SU-DHL-6 (cell line): ENCODE results near the gene CCNF.
"Not testable (repeated sequence)": the region's sequence is repeated elsewhere in the genome, so short reads cannot be mapped to it uniquely, and the experiment has no call there.

ENCODE experiments used
- H2AFZ ChIP-seq: fragments of 200-600 bp; sonication (generic); 2 replicates; pipeline ENCODE4 v1.6.1; 2014; ENCODE audit warnings: low read depth, mild to moderate bottlenecking, moderate library complexity, mixed read lengths, antibody characterized with exemption, low read length; ENCODE audit not compliant: severe bottlenecking
- H3F3A ChIP-seq: fragments of 200-600 bp; shearing (Covaris generic); 2 replicates; pipeline ENCODE4 v1.6.0; 2016; ENCODE audit warnings: antibody characterized with exemption, mild to moderate bottlenecking; ENCODE audit not compliant: insufficient read depth
- H3K27ac ChIP-seq: fragments of 200-600 bp; sonication (generic); 2 replicates; pipeline ENCODE4 v1.5.1; 2016; ENCODE audit warnings: low read depth, mild to moderate bottlenecking, low read length, moderate library complexity, mixed read lengths
- H3K27me3 ChIP-seq: fragments of 200-600 bp; sonication (generic), shearing (Covaris generic); 2 replicates; pipeline ENCODE4 v1.6.0; 2014; ENCODE audit warnings: mild to moderate bottlenecking, low read length
- H3K36me3 ChIP-seq: fragments of 200-600 bp; sonication (generic); 2 replicates; pipeline ENCODE4 v1.6.1; 2014; ENCODE audit warnings: mild to moderate bottlenecking, low read length, mixed read lengths
- H3K4me2 ChIP-seq: fragments of 300-600, 200-600 bp; shearing (Covaris generic), sonication (generic); 2 replicates; pipeline ENCODE4 v1.6.0; 2014; ENCODE audit warnings: low read length, low read depth, mild to moderate bottlenecking; ENCODE audit not compliant: poor library complexity, severe bottlenecking
- H3K4me3 ChIP-seq: fragments of 200-600 bp; sonication (generic); 2 replicates; pipeline ENCODE4 v1.5.1; 2014; ENCODE audit warnings: antibody characterized with exemption, low read length, mild to moderate bottlenecking, mixed read lengths; ENCODE audit not compliant: insufficient read depth, poor library complexity, severe bottlenecking
- H3K79me2 ChIP-seq: fragments of 200-600 bp; sonication (generic); 2 replicates; pipeline ENCODE4 v1.6.1; 2014; ENCODE audit warnings: mild to moderate bottlenecking, low read length, moderate library complexity; ENCODE audit not compliant: insufficient read depth
- H3K9ac ChIP-seq: fragments of 200-600 bp; sonication (generic); 2 replicates; pipeline ENCODE4 v1.7.0; 2014; ENCODE audit warnings: mild to moderate bottlenecking, low read length
- H3K9me2 ChIP-seq: fragments of 200-600 bp; sonication (generic); replicated peaks from 2 replicates; pipeline ENCODE4 v1.6.1; 2014; ENCODE audit warnings: low read length; ENCODE audit not compliant: insufficient read depth
- H3K9me3 ChIP-seq: fragments of 200-600 bp; sonication (generic); 2 replicates; pipeline ENCODE4 v1.6.1; 2014; ENCODE audit warnings: low read length, mixed read lengths; ENCODE audit not compliant: insufficient read depth
- H4K20me1 ChIP-seq: fragments of 200-600 bp; sonication (generic); 2 replicates; pipeline ENCODE4 v1.6.1; 2014; ENCODE audit warnings: low read depth, mild to moderate bottlenecking, antibody characterized with exemption, low read length, moderate library complexity, mixed read lengths
- CTCF ChIP-seq: fragments of 200-600 bp; sonication (generic); IDR thresholded peaks from one replicate; pipeline ENCODE4 v1.5.1; 2017; ENCODE audit warnings: antibody characterized with exemption, mild to moderate bottlenecking, low read length, moderate library complexity; ENCODE audit not compliant: insufficient read depth, poor library complexity, severe bottlenecking
- EZH2phosphoT487 ChIP-seq: fragments of 200-600 bp; sonication (generic), shearing (Covaris generic); conservative IDR thresholded peaks from 2 replicates; pipeline ENCODE4 v1.6.1; 2018; ENCODE audit warnings: mild to moderate bottlenecking, antibody characterized with exemption, low read length, moderate library complexity, mixed read lengths

CCNF gene

GRCh38 chr16:2437032-2437790 lies 8.0 kb downstream of the CCNF start:
- Histone ChIP-seq H3K27ac (no peak overlapping the region), H3K36me3 (peaks cover 24% of the 10 kb centered on the region), H3K9me2 (no peaks in the 10 kb centered on the region), H3K79me2 (peaks cover 14% of the 10 kb centered on the region; the same call in 1 of the 2 replicates), H4K20me1 (no peaks in the 10 kb centered on the region), H3K9ac (no peak overlapping the region), H3K4me3 (no peak overlapping the region), H3F3A (0 out of 2 replicates have a peak, but pooled peaks cover 6% of the 10 kb centered on the region), H3K4me2 (no peak overlapping the region), H3K9me3 (no peaks in the 10 kb centered on the region), H2AFZ (no peak overlapping the region), H3K27me3 (no peaks in the 10 kb centered on the region)
- no peak for TF ChIP-seq EZH2phosphoT487
- TF ChIP-seq CTCF: no peak

- peaks cover 18% of the 10 kb centered on the region for H3K36me3 ChIP-seq
- H3K79me2 ChIP-seq: peaks cover 5% of the 10 kb centered on the region; the same call in 1 of the 2 replicates
- H3K4me3 ChIP-seq: no peak overlapping the region
Observed at GRCh38 chr16:2438121-2438520, 8.9 kb downstream of the CCNF start.

GRCh38 chr16:2439598-2439997 lies 10.4 kb downstream of the CCNF start:
- no peaks in the 10 kb centered on the region; the same call in 1 of the 2 replicates for H4K20me1 ChIP-seq
- H3K27me3 ChIP-seq: no peaks in the 10 kb centered on the region
- H3F3A ChIP-seq: 0 out of 2 replicates have a peak, but pooled peaks cover 6% of the 10 kb centered on the region
- no peak overlapping the region for H2AFZ ChIP-seq
- 0 out of 2 replicates have a peak, but pooled peaks cover 4% of the 10 kb centered on the region for H3K79me2 ChIP-seq
- TF ChIP-seq CTCF (no peak), EZH2phosphoT487 (no peak)
- H3K4me2 ChIP-seq: no peak overlapping the region
- H3K4me3 ChIP-seq: no peak overlapping the region
- no peaks in the 10 kb centered on the region for H3K9me3 ChIP-seq
- H3K27ac ChIP-seq: no peak overlapping the region
- no peaks in the 10 kb centered on the region for H3K9me2 ChIP-seq
- peaks cover 20% of the 10 kb centered on the region for H3K36me3 ChIP-seq
- no peak overlapping the region for H3K9ac ChIP-seq

More at GRCh38 chr16:2438121-2438520, 8.9 kb downstream of the CCNF start:
- Histone ChIP-seq H3K27me3 (no peaks in the 10 kb centered on the region), H3K4me2 (no peak overlapping the region), H2AFZ (no peak overlapping the region), H3K9me2 (no peaks in the 10 kb centered on the region), H3F3A (0 out of 2 replicates have a peak, but pooled peaks cover 6% of the 10 kb centered on the region), H4K20me1 (no peaks in the 10 kb centered on the region), H3K27ac (no peak overlapping the region), H3K9me3 (no peaks in the 10 kb centered on the region), H3K9ac (no peak overlapping the region)
- TF ChIP-seq EZH2phosphoT487 (no peak), CTCF (no peak)

- H3K9me3 ChIP-seq, H4K20me1 ChIP-seq, H3K4me3 ChIP-seq, H2AFZ ChIP-seq, H3K27ac ChIP-seq, H3K9ac ChIP-seq, H3K79me2 ChIP-seq, H3K27me3 ChIP-seq, H3F3A ChIP-seq, H3K4me2 ChIP-seq, H3K9me2 ChIP-seq: not testable (repeated sequence)
- peaks cover 17% of the 10 kb centered on the region; the same call in 1 of the 2 replicates for H3K36me3 ChIP-seq
Observed at GRCh38 chr16:2441143-2441804, 12.0 kb downstream of the CCNF start.
